Ishikawa (cell line): ENCODE data around the gene MIX23.

Experiments used
- EP300 ChIP-seq: IDR thresholded peaks from 2 replicates; pipeline ENCODE4 v1.6.1; 2012; ENCODE audit warnings: borderline replicate concordance
- FOXM1 ChIP-seq: IDR thresholded peaks from 2 replicates; pipeline ENCODE4 v1.6.1; 2012; ENCODE audit warnings: low read depth, borderline replicate concordance
- RAD21 ChIP-seq: IDR thresholded peaks from 2 replicates; pipeline ENCODE4 v1.6.1; 2012; ENCODE audit warnings: low read depth
- REST ChIP-seq: IDR thresholded peaks from 2 replicates; pipeline ENCODE4 v1.6.1; 2012; ENCODE audit warnings: low read depth, mild to moderate bottlenecking

DNA sequence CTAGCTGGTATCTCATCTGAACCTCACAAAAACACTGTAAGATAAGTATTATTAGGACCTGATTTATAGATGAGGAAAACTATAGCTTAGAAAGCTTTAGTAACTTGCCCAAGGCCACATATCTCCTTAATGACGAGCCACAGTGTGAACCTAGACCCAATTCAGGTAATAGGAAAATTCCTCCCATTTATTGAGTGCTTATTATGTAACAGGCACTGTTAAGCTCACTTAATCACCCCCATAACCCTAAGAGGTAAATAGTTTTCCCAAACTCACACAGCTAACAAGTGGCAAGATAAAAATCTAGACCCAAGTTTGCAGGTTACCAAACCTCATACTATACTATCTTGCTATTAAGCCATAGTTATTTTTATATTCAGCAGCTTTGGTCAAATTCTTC lies 24.9 kb upstream of the MIX23 start:
- TF ChIP-seq RAD21 = no peak
- no peak for TF ChIP-seq EP300
- TF ChIP-seq REST = no peak
- TF ChIP-seq FOXM1 = no peak
